ENCODE results near the gene ANXA11. TPM values are rescaled to one million over a fixed set of nuclear protein-coding genes. Genes with fewer than 3 reads are reported as not detected.

Gene ANXA11
- total RNA-seq, 4 donors from 2014 or later = 126 to 213 (median 166) TPM

- H3K4me1 ChIP-seq = peaks cover 41 to 52% (median 48%) of the 10 kb centered on the region in 4 donors
- H3K36me3 ChIP-seq = peaks cover 0 to 4% (median 0%) of the 10 kb centered on the region in 4 donors
- no peak overlapping the region for H3K4me3 ChIP-seq
- H3K9me3 ChIP-seq = no peaks in the 10 kb centered on the region
- WGBS = 92% methylated on average over 7 of the region's 7 CpGs
- H3K27me3 ChIP-seq = peaks cover 0 to 40% (median 0%) of the 10 kb centered on the region in 4 donors
- no peak overlapping the region for H3K27ac ChIP-seq (replicated peaks in 1 of 4)
- TF ChIP-seq EP300 (IDR thresholded peaks at IDR 0.05) (no peak), POLR2AphosphoS5 (IDR thresholded peaks at IDR 0.05) (no peak), POLR2A (IDR thresholded peaks at IDR 0.05; ENCODE audit: low read depth) (no peak), CTCF (IDR thresholded peaks at IDR 0.05) (no peak)
- intact Hi-C loops (cut with DNase I) = no loop called here
- no peak for DNase-seq (ENCODE audit: extremely low spot score)
Measured at GRCh38 chr10:80140251-80140650, 65.1 kb downstream of the ANXA11 start.

GRCh38 chr10:80139265-80139664 is 66.1 kb downstream of the ANXA11 start:
- no peak for DNase-seq (ENCODE audit: extremely low spot score)
- WGBS = 73% methylated on average over 2 of the region's 2 CpGs
- peaks cover 38 to 43% (median 41%) of the 10 kb centered on the region in 4 donors for H3K4me1 ChIP-seq

GRCh38 chr10:80137920-80138319 is 67.4 kb downstream of the ANXA11 start:
- H3K4me1 ChIP-seq = peaks cover 34 to 42% (median 39%) of the 10 kb centered on the region in 4 donors
- H3K4me3 ChIP-seq = no peak overlapping the region
- intact Hi-C loops (cut with DNase I) = no loop called here
- 48% methylated on average over 4 of the region's 4 CpGs for WGBS
- peaks cover 0 to 4% (median 0%) of the 10 kb centered on the region in 4 donors for H3K36me3 ChIP-seq
- DNase-seq (ENCODE audit: extremely low spot score) = no peak
- TF ChIP-seq POLR2AphosphoS5 (IDR thresholded peaks at IDR 0.05) (no peak), CTCF (IDR thresholded peaks at IDR 0.05) (no peak), EP300 (IDR thresholded peaks at IDR 0.05) (no peak), POLR2A (IDR thresholded peaks at IDR 0.05; ENCODE audit: low read depth) (no peak)
- H3K27ac ChIP-seq (replicated peaks in 1 of 4) = peak overlapping the region; percentile 61 to 83 (median 78)
- H3K9me3 ChIP-seq = no peaks in the 10 kb centered on the region
- H3K27me3 ChIP-seq = peaks cover 0 to 59% (median 7%) of the 10 kb centered on the region in 4 donors

More at GRCh38 chr10:80139265-80139664, 66.1 kb downstream of the ANXA11 start:
- Histone ChIP-seq H3K4me3 (no peak overlapping the region), H3K36me3 (peaks cover 0 to 4% (median 0%) of the 10 kb centered on the region in 4 donors), H3K9me3 (no peaks in the 10 kb centered on the region), H3K27me3 (peaks cover 0 to 47% (median 2%) of the 10 kb centered on the region in 4 donors), H3K27ac (replicated peaks in 1 of 4) (no peak overlapping the region)
- intact Hi-C loops (cut with DNase I) = no loop called here
- no peak for TF ChIP-seq EP300 (IDR thresholded peaks at IDR 0.05)
- TF ChIP-seq POLR2A (IDR thresholded peaks at IDR 0.05; ENCODE audit: low read depth) = no peak
- TF ChIP-seq POLR2AphosphoS5 (IDR thresholded peaks at IDR 0.05) = no peak
- TF ChIP-seq CTCF (IDR thresholded peaks at IDR 0.05) = no peak

- H3K27ac ChIP-seq (replicated peaks in 1 of 4) = peak overlapping the region; percentile 61 to 83 (median 78)
- H3K27me3 ChIP-seq = peaks cover 0 to 66% (median 10%) of the 10 kb centered on the region in 4 donors
- intact Hi-C loops (cut with DNase I) = no loop called here
Measured at GRCh38 chr10:80137031-80137862, 68.1 kb downstream of the ANXA11 start.

More at GRCh38 chr10:80137031-80137862, 68.1 kb downstream of the ANXA11 start:
- WGBS = 79% methylated on average over 14 of the region's 14 CpGs
- TF ChIP-seq POLR2A (IDR thresholded peaks at IDR 0.05; ENCODE audit: low read depth) (no peak), EP300 (IDR thresholded peaks at IDR 0.05) (no peak), POLR2AphosphoS5 (IDR thresholded peaks at IDR 0.05) (peak; percentile 44 to 51), CTCF (IDR thresholded peaks at IDR 0.05) (no peak)
- Histone ChIP-seq H3K4me3 (no peak overlapping the region), H3K36me3 (peaks cover 0 to 3% (median 0%) of the 10 kb centered on the region in 4 donors), H3K4me1 (peaks cover 34 to 49% (median 46%) of the 10 kb centered on the region in 4 donors), H3K9me3 (no peaks in the 10 kb centered on the region)
- peak; percentile 89 for DNase-seq (ENCODE audit: extremely low spot score)

All from esophagus muscularis mucosa (tissue), 4 donors.